Stimulated activated CD8-positive, alpha-beta memory T cell treated with anti-CD3 and anti-CD28 coated beads, Interleukin-7, amount 100 ng/mL, for 4 hours (primary cell): ENCODE results near the gene HERC2.
"Not testable (repeated sequence)": the region's sequence is repeated elsewhere in the genome, so short reads cannot be mapped to it uniquely, and the experiment has no call there.

ENCODE experiments used
- DNase-seq, 2 donors: peaks; one replicate each; pipeline ENCODE4 v3.0.0-alpha.2; 2020; ENCODE audit warnings: low read depth in 2 of 2

HERC2 gene

GRCh38 chr15:28221696-28222095 is 100.3 kb downstream of the HERC2 start:
- DNase-seq = not testable (repeated sequence)

- DNase-seq = no peak
Observed at GRCh38 chr15:28219116-28219515, 102.9 kb downstream of the HERC2 start.

- DNase-seq = not testable (repeated sequence)
Observed at GRCh38 chr15:28216946-28217546, 104.9 kb downstream of the HERC2 start.

GRCh38 chr15:28215521-28215920 is 106.5 kb downstream of the HERC2 start:
- DNase-seq = not testable (repeated sequence)

- not testable (repeated sequence) for DNase-seq
Observed at GRCh38 chr15:28214006-28214790, 107.8 kb downstream of the HERC2 start.

GRCh38 chr15:28213393-28213792 is 108.6 kb downstream of the HERC2 start:
- DNase-seq = not testable (repeated sequence)

GRCh38 chr15:28208583-28208982 is 113.4 kb downstream of the HERC2 start:
- no peak for DNase-seq

- DNase-seq = not testable (repeated sequence)
Observed at GRCh38 chr15:28205640-28206039, 116.3 kb downstream of the HERC2 start.

GRCh38 chr15:28203055-28203828 is 118.7 kb downstream of the HERC2 start:
- not testable (repeated sequence) for DNase-seq

- not testable (repeated sequence) for DNase-seq
Observed at GRCh38 chr15:28202124-28202523, 119.9 kb downstream of the HERC2 start.

- DNase-seq = not testable (repeated sequence)
Observed at GRCh38 chr15:28198215-28198614, 123.8 kb downstream of the HERC2 start.

- not testable (repeated sequence) for DNase-seq
Observed at GRCh38 chr15:28197694-28198093, 124.3 kb downstream of the HERC2 start.

- DNase-seq = not testable (repeated sequence)
Observed at GRCh38 chr15:28196581-28196980, 125.4 kb downstream of the HERC2 start.

GRCh38 chr15:28192772-28193171 is 129.2 kb downstream of the HERC2 start:
- DNase-seq = no peak

- no peak for DNase-seq
Observed at GRCh38 chr15:28191832-28192231, 130.1 kb downstream of the HERC2 start.

GRCh38 chr15:28190391-28191174 is 131.4 kb downstream of the HERC2 start:
- no peak for DNase-seq

GRCh38 chr15:28185148-28185895 is 136.7 kb downstream of the HERC2 start:
- DNase-seq = no peak

- no peak for DNase-seq
Observed at GRCh38 chr15:28184166-28184565, 137.8 kb downstream of the HERC2 start.

GRCh38 chr15:28182731-28183130 is 139.2 kb downstream of the HERC2 start:
- no peak for DNase-seq

- DNase-seq = no peak
Observed at GRCh38 chr15:28182216-28182615, 139.8 kb downstream of the HERC2 start.

- no peak for DNase-seq
Observed at GRCh38 chr15:28181366-28181765, 140.6 kb downstream of the HERC2 start.
